HK-2 (cell line): ENCODE data around the gene RNF183.
"Not testable (repeated sequence)": the region's sequence is repeated elsewhere in the genome, so short reads cannot be mapped to it uniquely, and the experiment has no call there.

Experiments
- DNase-seq: peaks from one replicate; pipeline ENCODE4 v3.0.0-alpha.2; 2018; ENCODE audit not compliant: unreplicated experiment

RNF183 gene

GRCh38 chr9:113316030-113316429 is 12.9 kb upstream of the RNF183 start:
- DNase-seq: no peak

GRCh38 chr9:113315231-113315630 is 12.1 kb upstream of the RNF183 start:
- no peak for DNase-seq

GRCh38 chr9:113313261-113313660 is 10.1 kb upstream of the RNF183 start:
- no peak for DNase-seq

- DNase-seq: no peak
These were observed 8.8 kb upstream of the RNF183 start for GRCh38 chr9:113311961-113312360.

GRCh38 chr9:113310538-113310937 is 7.4 kb upstream of the RNF183 start:
- DNase-seq: no peak

GRCh38 chr9:113309204-113309813 is 6.1 kb upstream of the RNF183 start:
- DNase-seq: no peak

GRCh38 chr9:113307396-113307975 is 4.3 kb upstream of the RNF183 start:
- peak; percentile 53 for DNase-seq

- no peak for DNase-seq
These were observed 3.4 kb upstream of the RNF183 start for GRCh38 chr9:113306566-113306965.

GRCh38 chr9:113301548-113301947 is 1.6 kb downstream of the RNF183 start:
- DNase-seq: no peak

GRCh38 chr9:113299800-113300292 is 3.3 kb downstream of the RNF183 start:
- no peak for DNase-seq

GRCh38 chr9:113298924-113299770 is 4.0 kb downstream of the RNF183 start:
- no peak for DNase-seq

GRCh38 chr9:113298311-113298710 is 4.9 kb downstream of the RNF183 start:
- no peak for DNase-seq

GRCh38 chr9:113296796-113297558 is 6.2 kb downstream of the RNF183 start:
- no peak for DNase-seq

GRCh38 chr9:113296247-113296646 is 6.9 kb downstream of the RNF183 start:
- DNase-seq: not testable (repeated sequence)

GRCh38 chr9:113293285-113293878 is 9.8 kb downstream of the RNF183 start:
- DNase-seq: no peak

GRCh38 chr9:113290052-113290607 is 13.0 kb downstream of the RNF183 start:
- no peak for DNase-seq

GRCh38 chr9:113289091-113289490 is 14.1 kb downstream of the RNF183 start:
- no peak for DNase-seq

GRCh38 chr9:113281356-113281755 is 21.8 kb downstream of the RNF183 start:
- no peak for DNase-seq

GRCh38 chr9:113278840-113279239 is 24.3 kb downstream of the RNF183 start:
- no peak for DNase-seq

- peak; percentile 98 for DNase-seq
These were observed 27.7 kb downstream of the RNF183 start, which contains the start of the genes CDC26 and PRPF4 for GRCh38 chr9:113275157-113276131. TSS of gene CDC26 (minus strand) at chr9:113275572. CDS start at chr9:113272507, 3,065 bp downstream. TSS of gene PRPF4 (plus strand) at chr9:113275658. CDS start at chr9:113275744, 86 bp downstream.
